Stimulated activated CD8-positive, alpha-beta memory T cell treated with anti-CD3 and anti-CD28 coated beads, Interleukin-12 subunit alpha, Interleukin-12 subunit beta, amount 100 ng/mL, for 24 hours (primary cell): Measurements from ENCODE around the gene ARID3B.
"Not testable (repeated sequence)": the region's sequence is repeated elsewhere in the genome, so short reads cannot be mapped to it uniquely, and the experiment has no call there.

ENCODE experiments used
- DNase-seq: peaks from one replicate; pipeline ENCODE4 v3.0.0-alpha.2; 2020; ENCODE audit errors: extremely low read depth

ARID3B gene

GRCh38 chr15:74540761-74541493 is at the start of gene ARID3B:
TSS of gene ARID3B (plus strand) at chr15:74541220. CDS start at chr15:74543937, 2,717 bp downstream.
- peak; percentile 95 for DNase-seq

GRCh38 chr15:74496648-74497047 is 44.4 kb upstream of the ARID3B start:
- no peak for DNase-seq

- DNase-seq = no peak
Measured at GRCh38 chr15:74497584-74497983, 43.4 kb upstream of the ARID3B start.

- DNase-seq = no peak
Measured at GRCh38 chr15:74499366-74499765, 41.7 kb upstream of the ARID3B start.

- no peak for DNase-seq
Measured at GRCh38 chr15:74500401-74500800, 40.6 kb upstream of the ARID3B start.

GRCh38 chr15:74502301-74502700 is 38.7 kb upstream of the ARID3B start:
- no peak for DNase-seq

- no peak for DNase-seq
Measured at GRCh38 chr15:74504418-74504817, 36.6 kb upstream of the ARID3B start.

- DNase-seq = no peak
Measured at GRCh38 chr15:74504836-74505235, 36.2 kb upstream of the ARID3B start.

- no peak for DNase-seq
Measured at GRCh38 chr15:74505837-74506514, 35.0 kb upstream of the ARID3B start.

GRCh38 chr15:74506515-74506840 is 34.5 kb upstream of the ARID3B start:
- no peak for DNase-seq

- no peak for DNase-seq
Measured at GRCh38 chr15:74511583-74511982, 29.4 kb upstream of the ARID3B start.

GRCh38 chr15:74514059-74514458 is 27.0 kb upstream of the ARID3B start:
- DNase-seq = not testable (repeated sequence)

- DNase-seq = no peak
Measured at GRCh38 chr15:74517096-74517495, 23.9 kb upstream of the ARID3B start.

GRCh38 chr15:74519311-74519710 is 21.7 kb upstream of the ARID3B start:
- no peak for DNase-seq

GRCh38 chr15:74520407-74520806 is 20.6 kb upstream of the ARID3B start:
- DNase-seq = no peak

GRCh38 chr15:74523982-74524381 is 17.0 kb upstream of the ARID3B start:
- DNase-seq = no peak

GRCh38 chr15:74525309-74525708 is 15.7 kb upstream of the ARID3B start:
- no peak for DNase-seq

GRCh38 chr15:74525945-74526344 is 15.1 kb upstream of the ARID3B start:
- DNase-seq = no peak

GRCh38 chr15:74528876-74529275 is 12.1 kb upstream of the ARID3B start:
- DNase-seq = no peak

- DNase-seq = no peak
Measured at GRCh38 chr15:74529921-74530320, 11.1 kb upstream of the ARID3B start.

- no peak for DNase-seq
Measured at GRCh38 chr15:74530771-74531143, 10.3 kb upstream of the ARID3B start.

- DNase-seq = no peak
Measured at GRCh38 chr15:74531144-74531811, 9.7 kb upstream of the ARID3B start.
